Activated T-cell treated with anti-CD3 and anti-CD28 coated beads for 1 hour (primary cell): ENCODE measurements around the gene TANC2.

Experiments used
- DNase-seq: peaks from one replicate; pipeline ENCODE4 v3.0.0-alpha.2; 2020; ENCODE audit warnings: low read depth

The TANC2 gene

GRCh38 chr17:62965686-62966425 lies at the start of gene TANC2:
TANC2 (plus strand) TSS chr17:62966235; CDS start chr17:63009560, 43,325 bp downstream.
- peak; percentile 75 for DNase-seq

- no peak for DNase-seq
Measured at GRCh38 chr17:62916684-62917571, 49.1 kb upstream of the TANC2 start.

- no peak for DNase-seq
Measured at GRCh38 chr17:62919388-62919787, 46.6 kb upstream of the TANC2 start.

- no peak for DNase-seq
Measured at GRCh38 chr17:62920300-62920699, 45.7 kb upstream of the TANC2 start.

- no peak for DNase-seq
Measured at GRCh38 chr17:62921817-62922216, 44.2 kb upstream of the TANC2 start.

- DNase-seq, result no peak
Measured at GRCh38 chr17:62923258-62924150, 42.5 kb upstream of the TANC2 start.

GRCh38 chr17:62925267-62925836 lies 40.7 kb upstream of the TANC2 start:
- DNase-seq, result no peak

GRCh38 chr17:62927083-62927482 lies 39.0 kb upstream of the TANC2 start:
- no peak for DNase-seq

GRCh38 chr17:62929320-62929719 lies 36.7 kb upstream of the TANC2 start:
- DNase-seq, result no peak

GRCh38 chr17:62931101-62931500 lies 34.9 kb upstream of the TANC2 start:
- DNase-seq, result no peak

GRCh38 chr17:62933501-62934385 lies 32.3 kb upstream of the TANC2 start:
- DNase-seq, result no peak

GRCh38 chr17:62935098-62935497 lies 30.9 kb upstream of the TANC2 start:
- DNase-seq, result no peak

GRCh38 chr17:62935523-62935922 lies 30.5 kb upstream of the TANC2 start:
- no peak for DNase-seq

- no peak for DNase-seq
Measured at GRCh38 chr17:62937606-62938005, 28.4 kb upstream of the TANC2 start.

- DNase-seq, result no peak
Measured at GRCh38 chr17:62941358-62941991, 24.6 kb upstream of the TANC2 start.

GRCh38 chr17:62948370-62948769 lies 17.7 kb upstream of the TANC2 start:
- DNase-seq, result no peak

- DNase-seq, result no peak
Measured at GRCh38 chr17:62949036-62949435, 17.0 kb upstream of the TANC2 start.

GRCh38 chr17:62950067-62950466 lies 16.0 kb upstream of the TANC2 start:
- no peak for DNase-seq

GRCh38 chr17:62955841-62956352 lies 10.1 kb upstream of the TANC2 start:
- no peak for DNase-seq

GRCh38 chr17:62963296-62963695 lies 2.7 kb upstream of the TANC2 start:
- no peak for DNase-seq
